GDM1 (cell line): ENCODE results near the gene MZT1.

Experiments used
- DNase-seq: peaks from one replicate; lab custom pipeline; 2025; lab: John Stamatoyannopoulos, UW

The MZT1 gene

GRCh38 chr13:72680353-72680752 lies 47.1 kb downstream of the MZT1 start:
- DNase-seq: no peak

- no peak for DNase-seq
These were observed 49.1 kb downstream of the MZT1 start for GRCh38 chr13:72678312-72678711.

- DNase-seq: no peak
These were observed 50.0 kb downstream of the MZT1 start for GRCh38 chr13:72677431-72677830.

GRCh38 chr13:72666391-72666790 lies 61.0 kb downstream of the MZT1 start:
- no peak for DNase-seq

DNA sequence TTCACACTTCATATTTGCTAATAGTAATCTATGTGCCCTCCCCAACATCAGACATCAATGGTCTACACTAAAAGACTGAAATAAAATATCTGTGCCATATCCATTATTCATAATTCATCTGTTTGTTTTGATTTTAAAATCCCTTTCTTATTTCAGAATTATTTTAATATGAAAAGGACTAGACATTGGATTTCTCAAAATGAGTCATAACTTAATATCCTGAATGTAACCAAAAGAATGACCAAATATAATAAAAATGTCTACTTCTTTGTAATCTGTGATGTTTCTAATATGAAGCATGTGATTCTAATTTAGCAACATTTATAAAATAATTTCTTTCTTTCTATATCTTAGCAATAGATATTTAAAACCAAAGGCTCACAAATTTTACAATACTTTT lies 64.9 kb downstream of the MZT1 start:
- DNase-seq: no peak
